Glomerular visceral epithelial cell (primary cell): ENCODE results near the gene ZNF618.

Source experiments
- DNase-seq: peaks from one replicate; pipeline ENCODE4 v3.0.0-alpha.2; 2016; ENCODE audit errors: extremely low spot score

ZNF618 gene

GRCh38 chr9:114021578-114021977, 145.5 kb downstream of the ZNF618 start:
- no peak for DNase-seq

- DNase-seq = no peak
These were observed 147.9 kb downstream of the ZNF618 start for GRCh38 chr9:114023961-114024360.

DNA sequence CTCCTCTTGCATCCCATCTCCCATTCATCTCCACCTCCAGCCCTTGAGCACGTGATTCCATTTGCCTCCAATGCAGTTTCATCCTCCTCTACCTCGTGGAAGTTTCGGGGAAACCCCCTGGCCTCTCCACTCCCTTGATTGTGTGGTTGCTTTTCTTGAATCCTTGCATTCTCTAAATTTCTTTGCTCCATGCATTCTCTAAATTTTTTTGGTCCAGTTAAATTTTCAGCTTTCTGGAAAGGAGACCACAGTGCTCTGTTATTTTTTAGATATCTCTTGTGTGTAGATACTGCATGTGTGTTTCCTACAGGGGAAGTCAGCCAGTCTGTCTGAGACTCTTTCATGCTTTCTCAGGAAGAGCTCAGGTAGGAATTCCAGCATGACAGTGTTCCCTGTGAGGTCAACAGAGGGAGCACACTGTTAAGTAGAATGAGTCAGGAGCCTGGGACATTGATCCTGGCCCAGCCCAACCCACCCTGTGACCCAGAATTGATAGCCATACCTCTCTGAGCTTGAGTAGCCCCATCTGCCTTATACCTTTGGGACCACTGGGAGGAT, 149.2 kb downstream of the ZNF618 start:
- DNase-seq = no peak

DNA sequence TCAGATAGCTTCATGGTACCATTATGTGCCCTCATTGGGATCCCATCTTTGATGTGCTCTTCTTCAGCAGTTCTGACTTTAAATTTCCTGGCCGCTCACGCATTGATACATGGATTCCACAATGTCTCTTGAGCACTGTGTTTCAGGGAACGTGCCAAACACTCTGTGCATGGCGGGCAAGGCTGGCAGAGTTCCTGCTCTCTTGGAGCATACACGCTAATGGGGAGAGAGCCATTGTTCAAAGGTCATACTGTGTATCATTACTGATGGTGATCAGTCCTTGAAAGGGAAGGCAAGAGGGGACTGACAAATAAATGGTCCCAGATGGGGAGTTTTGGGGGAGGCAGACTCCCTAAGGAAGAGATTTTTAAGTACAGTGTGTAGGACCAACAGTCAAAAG, 149.7 kb downstream of the ZNF618 start:
- DNase-seq = no peak

DNA sequence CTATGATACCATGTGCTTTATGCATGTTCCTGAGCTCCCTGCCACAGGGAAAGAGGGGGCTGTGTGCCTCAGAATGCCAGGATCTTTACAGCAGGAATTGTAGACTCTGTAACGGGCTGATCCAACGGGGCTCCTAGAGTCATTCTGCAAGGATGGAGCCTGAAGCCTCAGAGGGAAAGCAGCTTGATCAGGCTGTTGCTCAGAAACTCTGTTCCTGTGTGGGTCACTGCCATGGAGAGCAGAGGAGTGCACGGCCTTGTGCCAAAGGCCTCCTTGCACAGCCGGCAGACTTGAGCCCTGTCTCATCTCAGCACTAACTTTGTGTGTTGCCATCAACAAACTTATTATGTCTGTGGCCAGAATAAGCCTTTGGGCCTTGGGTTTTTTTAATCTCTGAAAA, 150.2 kb downstream of the ZNF618 start:
- no peak for DNase-seq

- no peak for DNase-seq
These were observed 151.2 kb downstream of the ZNF618 start for GRCh38 chr9:114027159-114027862.

DNA sequence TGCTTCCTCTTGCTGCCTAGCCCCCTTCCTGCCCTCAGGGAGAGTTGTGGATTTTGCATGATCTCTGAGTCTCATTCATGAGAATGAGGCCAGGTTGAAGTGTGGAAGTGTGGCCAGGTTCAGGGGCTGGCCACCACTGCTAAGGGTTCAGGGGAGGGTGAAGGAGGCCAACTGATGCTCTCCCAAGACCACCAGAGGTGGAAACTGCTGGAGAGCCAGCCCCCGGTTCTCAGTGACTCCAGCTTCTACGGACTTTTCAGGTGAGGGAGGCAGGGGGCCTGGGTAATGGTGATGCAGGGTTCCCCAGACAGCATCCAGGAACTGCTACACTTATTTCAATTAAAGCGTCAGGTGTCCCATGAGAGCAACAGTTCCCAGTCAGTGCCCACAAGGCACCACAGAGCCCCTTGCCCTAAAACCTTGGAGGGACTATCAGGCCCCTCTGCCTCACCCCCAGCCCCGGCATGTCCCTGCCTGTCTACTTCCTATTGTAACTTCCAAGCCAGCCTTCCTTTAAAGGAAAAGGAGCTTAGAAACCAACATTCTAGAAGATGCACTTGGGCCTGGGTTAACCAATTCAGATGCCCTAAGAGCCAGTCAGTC, 151.9 kb downstream of the ZNF618 start:
- no peak for DNase-seq

DNA sequence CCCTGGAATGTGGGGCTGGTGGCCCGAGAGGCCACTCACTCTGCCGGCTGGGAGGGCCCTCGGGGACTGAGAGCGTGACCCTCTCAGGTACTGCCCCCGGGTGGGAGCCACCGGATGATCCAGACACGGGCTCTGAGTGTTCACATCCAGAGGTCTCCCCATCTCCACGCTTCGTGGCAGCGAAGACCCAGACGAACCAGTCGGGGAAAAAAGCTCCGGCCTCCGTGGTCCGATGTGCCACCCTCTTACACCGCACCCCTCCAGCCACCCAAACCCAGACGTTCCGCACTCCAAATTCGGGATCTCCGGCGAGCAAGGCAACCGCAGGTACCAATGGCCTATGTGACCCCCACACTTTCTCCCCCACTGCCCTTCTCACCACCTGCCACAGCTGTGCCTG, 152.5 kb downstream of the ZNF618 start:
- no peak for DNase-seq

GRCh38 chr9:114029311-114030170, 153.4 kb downstream of the ZNF618 start:
- DNase-seq = no peak

DNA sequence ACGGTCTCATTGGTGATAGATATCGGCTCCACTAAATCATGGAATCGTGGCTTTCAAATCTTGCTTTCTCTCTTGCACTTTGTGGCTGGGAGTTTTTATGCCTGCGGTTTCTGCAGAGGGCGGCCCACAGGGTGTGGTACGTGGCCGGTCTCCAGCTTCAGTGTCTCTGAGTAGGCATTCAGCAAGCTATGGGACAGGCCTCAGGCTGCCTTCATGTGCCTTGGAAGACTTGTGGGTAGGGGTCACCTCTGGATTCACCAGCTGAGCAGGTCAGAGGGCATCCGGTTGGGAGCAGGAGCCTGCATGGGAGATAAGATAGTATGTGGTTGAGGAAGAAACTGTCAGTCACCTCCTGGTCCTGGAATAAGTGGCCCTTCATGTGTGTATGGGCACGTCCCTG, 154.3 kb downstream of the ZNF618 start:
- DNase-seq = no peak

GRCh38 chr9:114031037-114031630, 155.0 kb downstream of the ZNF618 start:
- no peak for DNase-seq

- DNase-seq = no peak
These were observed 156.1 kb downstream of the ZNF618 start for GRCh38 chr9:114031948-114032840.

GRCh38 chr9:114033397-114034103, 157.4 kb downstream of the ZNF618 start:
- DNase-seq = peak; percentile 11

DNA sequence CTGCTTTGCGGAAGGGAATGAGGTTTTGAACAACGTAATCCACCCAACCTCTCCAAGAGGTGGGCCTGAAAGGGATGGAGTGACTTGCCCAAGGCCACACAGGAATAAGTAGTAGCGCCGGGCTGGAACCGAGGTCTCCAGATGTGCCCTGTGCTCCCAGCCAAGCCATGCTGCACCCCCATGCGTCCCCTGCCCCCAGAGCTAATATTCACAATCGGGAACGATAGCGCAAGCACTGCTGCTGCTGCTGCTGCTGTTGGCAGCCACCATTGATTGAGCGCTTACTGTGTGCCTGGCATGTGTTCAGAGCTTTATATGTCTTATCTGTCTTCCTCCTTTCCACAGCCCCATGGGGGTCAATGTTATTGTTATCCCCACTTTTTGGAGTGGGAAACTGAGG, 158.1 kb downstream of the ZNF618 start:
- DNase-seq = no peak

DNA sequence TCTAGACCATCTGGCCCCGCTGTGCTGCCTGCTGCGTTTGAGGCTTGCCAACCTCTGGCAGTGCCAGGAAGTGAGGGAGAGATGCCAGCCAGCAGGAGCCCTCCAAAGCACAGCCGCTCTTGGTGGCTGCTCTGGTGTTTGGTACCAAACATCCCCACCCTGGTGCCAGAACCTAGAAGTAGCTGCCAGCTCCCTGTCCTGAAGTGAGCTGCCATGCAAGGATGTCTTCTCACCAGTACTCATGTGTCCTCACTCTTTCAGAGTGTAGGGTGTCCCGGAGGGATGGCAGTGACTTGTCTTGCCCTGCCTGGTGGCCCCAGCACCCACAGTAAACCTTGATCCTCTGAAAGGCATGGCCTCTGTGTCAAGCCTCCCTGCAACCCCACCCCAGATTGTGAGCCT, 158.6 kb downstream of the ZNF618 start:
- no peak for DNase-seq

DNA sequence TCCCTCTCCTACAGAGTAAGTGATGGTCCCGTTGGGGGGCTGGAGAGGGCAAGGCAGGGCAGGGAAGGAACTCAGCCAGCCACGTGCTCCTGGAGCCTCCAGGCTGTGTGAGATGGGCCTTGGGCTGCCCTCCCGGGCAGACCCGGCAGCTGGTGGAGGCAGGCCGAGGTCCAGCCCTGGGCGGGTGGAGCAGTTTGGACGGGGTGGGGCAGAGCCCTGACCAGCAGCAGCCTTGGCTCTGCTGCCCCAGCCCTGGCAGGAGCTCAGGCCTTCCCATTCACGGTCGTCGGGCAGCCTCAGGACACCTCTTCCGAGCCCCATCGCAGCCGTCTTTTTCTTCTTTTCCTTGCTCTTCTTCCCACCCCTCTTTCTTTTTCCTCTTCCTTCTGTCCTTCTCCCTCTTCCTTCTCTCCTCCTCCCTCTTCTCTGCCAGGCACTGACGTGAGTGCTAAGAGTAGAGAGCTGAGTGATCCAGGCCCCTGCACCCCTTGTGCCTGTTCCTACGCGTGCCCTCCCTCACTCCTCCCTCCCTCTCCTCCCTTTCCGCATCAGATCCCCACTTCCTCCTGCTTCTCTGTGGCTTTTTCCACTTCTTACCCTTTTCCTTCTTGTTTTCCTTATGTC, 159.2 kb downstream of the ZNF618 start:
- DNase-seq = no peak

GRCh38 chr9:114035845-114036801, 160.0 kb downstream of the ZNF618 start:
- no peak for DNase-seq

DNA sequence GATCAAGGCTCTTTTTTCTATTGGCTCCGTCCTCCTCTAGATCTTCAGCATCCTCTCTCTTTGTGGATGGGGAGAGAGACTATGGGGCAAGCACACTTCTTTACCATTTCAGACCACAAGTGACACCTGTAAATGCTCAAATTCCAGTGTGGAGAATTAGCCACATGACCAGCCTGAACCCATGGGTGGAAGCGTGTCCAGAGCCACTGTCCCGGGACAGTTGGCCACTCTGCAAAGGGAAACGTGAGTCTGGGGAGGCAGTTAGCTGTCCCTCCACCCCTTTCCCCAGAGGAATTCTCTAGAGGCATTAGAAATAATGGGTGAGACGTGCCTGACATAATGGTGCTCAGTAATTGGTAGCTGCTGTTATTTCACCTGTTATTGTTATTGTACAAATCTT, 161.1 kb downstream of the ZNF618 start:
- no peak for DNase-seq
